ENCODE results near the gene LAMA5.

- TF ChIP-seq CTCF (conservative IDR thresholded peaks at IDR 0.05; ENCODE audit: low read depth in 2 of 2) (0 out of 4 replicates have a peak, but pooled peaks of 1 of the 2 experiments have one; percentile 7), EZH2 (IDR thresholded peaks at IDR 0.05; ENCODE audit: low read depth, unreplicated experiment) (no peak), POLR2AphosphoS5 (IDR thresholded peaks at IDR 0.05; ENCODE audit: low read depth) (no peak), REST (IDR thresholded peaks at IDR 0.05; ENCODE audit: unreplicated experiment) (no peak)
Observed at GRCh38 chr20:62377615-62378178, 10.6 kb upstream of the LAMA5 start.

All from GM23338 (cell line).